H1 (cell line): ENCODE results near the gene PDGFA. TPM values are rescaled to one million over a fixed set of nuclear protein-coding genes. Genes with fewer than 3 reads are reported as not detected.

Experiments used
- BCL11A ChIP-seq, 2 experiments: IDR thresholded peaks; one replicate each; pipeline ENCODE4 v1.6.1; 2011; ENCODE audit warnings: low read depth in 2 of 2, low read length in 2 of 2, mild to moderate bottlenecking in 2 of 2
- BRCA1 ChIP-seq: IDR thresholded peaks from 2 replicates; pipeline ENCODE4 v1.6.1; 2012; ENCODE audit warnings: low read depth, low read length, improper control_type of control experiment
- CHD7 ChIP-seq: fragments of 300-600 bp; sonication (generic); IDR thresholded peaks from 2 replicates; pipeline ENCODE4 v1.7.1; 2012; ENCODE audit warnings: low read length, moderate library complexity, mild to moderate bottlenecking, inconsistent platforms; ENCODE audit not compliant: insufficient replicate concordance
- JUN ChIP-seq: IDR thresholded peaks from 2 replicates; pipeline ENCODE4 v1.6.1; 2011; ENCODE audit warnings: low read depth, mild to moderate bottlenecking, improper control_type of control experiment, low read length
- NANOG ChIP-seq: IDR thresholded peaks from 2 replicates; pipeline ENCODE4 v1.6.1; 2011; ENCODE audit warnings: low read length, low read depth, mild to moderate bottlenecking, inconsistent platforms; ENCODE audit not compliant: insufficient read depth, poor library complexity, severe bottlenecking
- RAD21 ChIP-seq, 2 experiments: IDR thresholded peaks in 1 of 2; conservative IDR thresholded peaks in 1 of 2; 2 replicates each; pipeline ENCODE4 v1.6.1; 2011; ENCODE audit warnings: low read depth in 2 of 2, low read length in 2 of 2, improper control_type of control experiment in 1 of 2, inconsistent platforms in 1 of 2, mild to moderate bottlenecking in 1 of 2, moderate library complexity in 1 of 2
- SIX5 ChIP-seq: IDR thresholded peaks from 2 replicates; pipeline ENCODE4 v1.6.1; 2011; ENCODE audit warnings: mild to moderate bottlenecking, low read depth, low read length
- SP2 ChIP-seq: IDR thresholded peaks from 2 replicates; pipeline ENCODE4 v1.6.1; 2012; ENCODE audit warnings: mild to moderate bottlenecking, low read length, inconsistent platforms
- SUZ12 ChIP-seq: fragments of 200-600 bp; sonication (generic); IDR thresholded peaks from 2 replicates; pipeline ENCODE4 v1.6.1; 2012; ENCODE audit warnings: mild to moderate bottlenecking, inconsistent platforms, low read length, moderate library complexity, mixed read lengths
- YY1 ChIP-seq: IDR thresholded peaks from 2 replicates; pipeline ENCODE4 v1.6.1; 2011; ENCODE audit warnings: low read depth, mild to moderate bottlenecking, low read length
- ZNF274 ChIP-seq: IDR thresholded peaks from 2 replicates; pipeline ENCODE4 v1.7.0; 2012; ENCODE audit warnings: low read length, borderline replicate concordance; ENCODE audit errors: extremely low read depth
- polyA plus RNA-seq, 7 experiments: library from polyadenylated mRNA; depleted of rRNA in 3 of 7; stranded (reverse) in 5 of 7; unstranded in 2 of 7; fragments of >200 nt in 5 of 7; fragments of 200-250 nt in 2 of 7; gene quantifications; 1 replicate in 5 of 7; 2 replicates in 1 of 7; 4 replicates in 1 of 7; pipeline versions ENCODE4 v1.2.1 to v1.2.3, GENCODE V29; 2011 to 2013; ENCODE audit warnings: missing spikeins in 2 of 7, mixed read lengths in 2 of 7
- total RNA-seq: library from RNA; stranded (reverse); fragmentation: NEBNext Ultra II Directional; extraction: Animal tissue kit (Norgen Biotek cat#: 25700); gene quantifications from 2 replicates; pipeline ENCODE4 v1.2.1, GENCODE V29; 2021

The PDGFA gene
- total and polyA plus RNA-seq, 2 of the 8 experiments (the other 6 are each of a cell fraction or from before 2014, with no cell fraction given): 21.1 to 43.0 TPM

- no peak for TF ChIP-seq CHD7
- no peak for TF ChIP-seq RAD21 (IDR thresholded peaks at IDR 0.05 in 1 of 2, conservative IDR thresholded peaks at IDR 0.05 in 1 of 2; ENCODE audit: low read depth in 2 of 2, low read length in 2 of 2)
- TF ChIP-seq BRCA1: no peak
- no peak for TF ChIP-seq SIX5
- no peak for TF ChIP-seq ZNF274
- TF ChIP-seq NANOG: no peak
- 0 out of 2 replicates have a peak, but pooled peaks have one; percentile 27 for TF ChIP-seq YY1
- TF ChIP-seq SUZ12: no peak; the same call in 1 of the 2 replicates
- TF ChIP-seq BCL11A (IDR thresholded peaks at IDR 0.05; ENCODE audit: low read depth in 2 of 2, low read length in 2 of 2): no peak
- no peak for TF ChIP-seq JUN
- TF ChIP-seq SP2: no peak
Observed at GRCh38 chr7:452226-452751, 67.4 kb downstream of the PDGFA start (continued).
